ENCODE data around the gene CIPC. TPM values are rescaled to one million over a fixed set of nuclear protein-coding genes. Genes with fewer than 3 reads are reported as not detected.

The CIPC gene
- total and polyA plus RNA-seq, 2 donors (not counting 1 experiment from before 2014, with no cell fraction given), result 13.3 to 47.0 TPM

DNA sequence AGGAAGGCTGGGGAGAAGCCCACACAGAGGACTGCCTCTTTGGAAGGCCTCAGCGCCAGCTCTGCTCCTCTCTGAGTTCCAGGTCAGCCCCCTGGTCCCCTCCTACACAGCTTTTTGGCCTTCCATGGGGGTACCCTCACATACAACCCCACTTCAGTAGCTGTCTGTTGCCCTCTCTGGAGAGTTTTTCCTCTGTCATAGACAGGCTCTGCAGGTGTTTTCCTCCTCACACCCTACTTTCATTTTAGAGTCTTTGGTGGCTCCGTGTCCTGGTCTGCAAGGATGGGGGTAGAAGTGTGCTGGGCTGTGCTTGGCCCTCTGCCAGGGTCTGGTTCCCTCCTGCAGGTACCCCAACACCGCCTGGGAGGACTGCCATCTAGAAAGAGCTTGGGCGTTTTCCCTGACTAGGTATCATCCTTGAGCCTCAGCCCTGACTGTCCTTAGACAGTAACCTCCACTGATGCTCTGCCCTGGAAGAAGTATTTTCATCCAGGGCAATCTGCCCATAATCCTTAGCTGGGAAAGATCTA is 28.5 kb downstream of the CIPC start:
- H3K9me3 ChIP-seq (ENCODE audit: control extremely low read depth in 1 of 3, control insufficient read depth in 2 of 3, insufficient read depth in 1 of 3, low read length in 2 of 3), result no peaks in the 10 kb centered on the region
- Mint-ChIP-seq H3K27me3 (peaks cover 26% of the 10 kb centered on the region), H3K9me3 (ENCODE audit: insufficient read depth) (no peaks in the 10 kb centered on the region), H3K27ac (no peak overlapping the region), H3K4me1 (peaks cover 43% of the 10 kb centered on the region), H3K4me3 (peak overlapping the region; percentile 81)
- intact Hi-C loops (cut with micrococcal nuclease), result no loop called here
- CTCF ChIA-PET, result interaction anchor here (8.7 to 26.3 kb wide), 2 partner anchors 23 to 54 kb away, joined by 126 to 757 read pairs; partner anchors contain the start of gene CIPC
- H4K20me1 ChIP-seq (ENCODE audit: control insufficient read depth, insufficient read depth, low read length, poor library complexity, severe bottlenecking), result no peaks in the 10 kb centered on the region
- H3K27me3 ChIP-seq (replicated peaks in 1 of 4; ENCODE audit: control extremely low read depth in 1 of 4, control insufficient read depth in 3 of 4, insufficient read depth in 4 of 4, low read length in 3 of 4), result peaks cover 0 to 37% (median 7%) of the 10 kb centered on the region in 4 experiments
- no peak overlapping the region for H3K27ac ChIP-seq (ENCODE audit: low read length in 2 of 2)
- POLR2A ChIA-PET, result interaction anchor here (0.5 kb wide), 1 partner anchor 147 kb away, joined by 4 read pairs; no protein-coding TSS in a partner anchor
- H3K36me3 ChIP-seq (replicated peaks in 1 of 2; ENCODE audit: control extremely low read depth in 1 of 2, control insufficient read depth in 1 of 2, extremely low read depth in 1 of 2, insufficient read depth in 2 of 2, low read length in 1 of 2), result no peaks in the 10 kb centered on the region
- DNase-seq, result no peak
- H3K79me2 ChIP-seq (ENCODE audit: control insufficient read depth, insufficient read depth, low read length), result peaks cover 17% of the 10 kb centered on the region
- no peak overlapping the region for H3K9ac ChIP-seq (ENCODE audit: low read length)
- H3K4me1 ChIP-seq (ENCODE audit: control insufficient read depth in 2 of 2, insufficient read depth in 2 of 2, low read length in 2 of 2), result peaks cover 37 to 42% of the 10 kb centered on the region in 2 donors
- no peak overlapping the region for H2AFZ ChIP-seq (ENCODE audit: insufficient read depth, low read depth, low read length, poor library complexity, severe bottlenecking)
- 78% methylated on average over 4 of the region's 4 CpGs for WGBS (ENCODE audit: insufficient coverage)
- no peak overlapping the region for H3K4me3 ChIP-seq (ENCODE audit: control extremely low read depth in 1 of 5, extremely low read depth in 1 of 5, insufficient read depth in 1 of 5, low read depth in 2 of 5, low read length in 4 of 5)
- TF ChIP-seq EZH2 (IDR thresholded peaks at IDR 0.05; ENCODE audit: borderline replicate concordance, insufficient read depth, low read depth, low read length, poor library complexity, severe bottlenecking), result no peak
- TF ChIP-seq, protein P1, sequence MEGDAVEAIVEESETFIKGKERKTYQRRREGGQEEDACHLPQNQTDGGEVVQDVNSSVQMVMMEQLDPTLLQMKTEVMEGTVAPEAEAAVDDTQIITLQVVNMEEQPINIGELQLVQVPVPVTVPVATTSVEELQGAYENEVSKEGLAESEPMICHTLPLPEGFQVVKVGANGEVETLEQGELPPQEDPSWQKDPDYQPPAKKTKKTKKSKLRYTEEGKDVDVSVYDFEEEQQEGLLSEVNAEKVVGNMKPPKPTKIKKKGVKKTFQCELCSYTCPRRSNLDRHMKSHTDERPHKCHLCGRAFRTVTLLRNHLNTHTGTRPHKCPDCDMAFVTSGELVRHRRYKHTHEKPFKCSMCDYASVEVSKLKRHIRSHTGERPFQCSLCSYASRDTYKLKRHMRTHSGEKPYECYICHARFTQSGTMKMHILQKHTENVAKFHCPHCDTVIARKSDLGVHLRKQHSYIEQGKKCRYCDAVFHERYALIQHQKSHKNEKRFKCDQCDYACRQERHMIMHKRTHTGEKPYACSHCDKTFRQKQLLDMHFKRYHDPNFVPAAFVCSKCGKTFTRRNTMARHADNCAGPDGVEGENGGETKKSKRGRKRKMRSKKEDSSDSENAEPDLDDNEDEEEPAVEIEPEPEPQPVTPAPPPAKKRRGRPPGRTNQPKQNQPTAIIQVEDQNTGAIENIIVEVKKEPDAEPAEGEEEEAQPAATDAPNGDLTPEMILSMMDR (IDR thresholded peaks at IDR 0.05), result no peak
- H3K4me2 ChIP-seq (replicated peaks; ENCODE audit: low read depth, low read length, poor library complexity, severe bottlenecking), result no peak overlapping the region
- no peak for ATAC-seq (ENCODE audit: low read depth)

DNA sequence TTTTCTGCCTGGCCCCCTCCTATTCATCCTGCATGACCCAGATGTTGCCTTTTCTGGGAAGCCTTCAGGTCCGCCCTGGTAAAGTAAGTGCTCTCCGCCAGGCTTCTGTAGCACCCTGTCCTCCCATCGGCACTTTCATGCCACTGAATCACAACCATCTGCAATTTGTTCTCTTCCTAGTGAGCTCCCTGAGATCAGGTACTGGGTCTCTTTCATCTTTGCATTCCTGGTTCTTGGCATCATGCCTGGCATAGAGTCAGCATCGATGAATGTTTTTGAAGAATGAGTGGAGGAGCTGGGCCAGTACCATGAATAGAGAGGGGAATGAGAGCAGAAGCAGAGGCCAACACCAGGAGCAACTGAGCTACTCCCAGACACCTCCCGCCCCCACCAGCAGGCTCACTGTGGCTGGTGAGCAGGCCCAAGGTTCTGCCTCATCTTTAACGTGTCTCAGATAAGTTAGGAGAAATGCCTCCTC is 30.4 kb downstream of the CIPC start:
- H4K20me1 ChIP-seq (ENCODE audit: control insufficient read depth, insufficient read depth, low read length, poor library complexity, severe bottlenecking), result no peaks in the 10 kb centered on the region
- CTCF ChIA-PET, result interaction anchor here (1.6 to 26.3 kb wide), 3 partner anchors 12 to 56 kb away, joined by 4 to 757 read pairs (median 126); partner anchors contain the start of gene CIPC
- Mint-ChIP-seq H3K27ac (no peak overlapping the region), H3K4me1 (peaks cover 24% of the 10 kb centered on the region), H3K9me3 (ENCODE audit: insufficient read depth) (no peaks in the 10 kb centered on the region), H3K4me3 (no peak overlapping the region), H3K27me3 (peaks cover 44% of the 10 kb centered on the region)
- 90% methylated on average over 4 of the region's 6 CpGs for WGBS (ENCODE audit: insufficient coverage)
- H3K9ac ChIP-seq (ENCODE audit: low read length), result no peak overlapping the region
- ATAC-seq (ENCODE audit: low read depth), result no peak
- no peak overlapping the region for H3K4me2 ChIP-seq (replicated peaks; ENCODE audit: low read depth, low read length, poor library complexity, severe bottlenecking)
- peaks cover 0 to 55% (median 18%) of the 10 kb centered on the region in 4 experiments for H3K27me3 ChIP-seq (replicated peaks in 1 of 4; ENCODE audit: control extremely low read depth in 1 of 4, control insufficient read depth in 3 of 4, insufficient read depth in 4 of 4, low read length in 3 of 4)
- POLR2A ChIA-PET, result no interaction called here
- H3K36me3 ChIP-seq (replicated peaks in 1 of 2; ENCODE audit: control extremely low read depth in 1 of 2, control insufficient read depth in 1 of 2, extremely low read depth in 1 of 2, insufficient read depth in 2 of 2, low read length in 1 of 2), result no peaks in the 10 kb centered on the region
- no peak for DNase-seq
- no peak overlapping the region for H3K4me3 ChIP-seq (ENCODE audit: control extremely low read depth in 1 of 5, extremely low read depth in 1 of 5, insufficient read depth in 1 of 5, low read depth in 2 of 5, low read length in 4 of 5)
- no peak overlapping the region for H2AFZ ChIP-seq (ENCODE audit: insufficient read depth, low read depth, low read length, poor library complexity, severe bottlenecking)
- peaks cover 18 to 23% of the 10 kb centered on the region in 2 donors for H3K4me1 ChIP-seq (ENCODE audit: control insufficient read depth in 2 of 2, insufficient read depth in 2 of 2, low read length in 2 of 2)
- H3K9me3 ChIP-seq (ENCODE audit: control extremely low read depth in 1 of 3, control insufficient read depth in 2 of 3, insufficient read depth in 1 of 3, low read length in 2 of 3), result peaks cover 0 to 3% (median 0%) of the 10 kb centered on the region in 3 donors
- peaks cover 13% of the 10 kb centered on the region for H3K79me2 ChIP-seq (ENCODE audit: control insufficient read depth, insufficient read depth, low read length)
- no peak overlapping the region for H3K27ac ChIP-seq (ENCODE audit: low read length in 2 of 2)
- intact Hi-C loops (cut with micrococcal nuclease), result no loop called here
- TF ChIP-seq, protein P1 (IDR thresholded peaks at IDR 0.05), result no peak
- TF ChIP-seq EZH2 (IDR thresholded peaks at IDR 0.05; ENCODE audit: borderline replicate concordance, insufficient read depth, low read depth, low read length, poor library complexity, severe bottlenecking), result no peak

Measured in B cell (primary cell).